Ascending aorta (tissue), 2 donors: ENCODE results near the gene WIPI1. TPM values are rescaled to one million over a fixed set of nuclear protein-coding genes. Genes with fewer than 3 reads are reported as not detected.

Source experiments
- DNase-seq, 2 donors: peaks; one replicate each; pipeline ENCODE4 v3.0.0-alpha.2; 2019; ENCODE audit warnings: low spot score in 2 of 2
- H3K27ac ChIP-seq, 2 donors: fragments of 200-600 bp; sonication (generic); one replicate each; pipeline ENCODE4 v1.5.1; 2016 to 2017; ENCODE audit warnings: mild to moderate bottlenecking in 1 of 2
- H3K27me3 ChIP-seq: fragments of 200-600 bp; sonication (generic); one replicate; pipeline ENCODE4 v1.5.1; 2017
- H3K36me3 ChIP-seq, 2 donors: fragments of 200-600 bp; sonication (generic); one replicate each; pipeline ENCODE4 v1.5.1; 2016
- H3K4me1 ChIP-seq, 2 donors: fragments of 200-600 bp; sonication (generic); one replicate each; pipeline ENCODE4 v1.5.1; 2016 to 2017; ENCODE audit warnings: mild to moderate bottlenecking in 1 of 2
- H3K4me3 ChIP-seq, 2 donors: fragments of 200-600 bp; sonication (generic); one replicate each; pipeline ENCODE4 v1.5.1; 2016 to 2017; ENCODE audit warnings: mild to moderate bottlenecking in 1 of 2
- H3K9me3 ChIP-seq, 2 donors: fragments of 200-600 bp; sonication (generic); one replicate each; pipeline ENCODE4 v1.5.1; 2016
- CTCF ChIP-seq, 3 experiments: fragments of 200-600 bp in 2 of 3; fragments of 450-650 bp in 1 of 3; sonication (generic) in 2 of 3; IDR thresholded peaks; one replicate each; pipeline ENCODE4 v1.5.1; 2016 to 2019; ENCODE audit warnings: antibody characterized with exemption in 3 of 3, mild to moderate bottlenecking in 1 of 3, moderate library complexity in 1 of 3
- intact Hi-C: fragments of 100-400 bp; cut with DNase I; formaldehyde crosslinking; loops from one replicate; pipeline ENCODE4 v1.15.1; 2023
- total RNA-seq: library from RNA; depleted of rRNA; stranded (reverse); fragments of >200 nt; gene quantifications from one replicate; pipeline ENCODE4 v1.1.0, GENCODE V29; 2016

The WIPI1 gene
- total RNA-seq, 1 donor from 2014 or later = 18.0 TPM

GRCh38 chr17:68460146-68460545, 2.9 kb upstream of the WIPI1 start:
- intact Hi-C loops = loop anchor here (10.0 kb wide), 1 partner anchor 495 kb away; no protein-coding TSS in a partner anchor

GRCh38 chr17:68459037-68459639, 1.8 kb upstream of the WIPI1 start:
- peaks cover 10 to 17% of the 10 kb centered on the region in 2 donors for H3K4me1 ChIP-seq

More at GRCh38 chr17:68460146-68460545, 2.9 kb upstream of the WIPI1 start:
- Histone ChIP-seq H3K9me3 (no peaks in the 10 kb centered on the region), H3K4me1 (peaks cover 10 to 12% of the 10 kb centered on the region in 2 donors), H3K27me3 (no peaks in the 10 kb centered on the region), H3K36me3 (no peaks in the 10 kb centered on the region), H3K4me3 (no peak overlapping the region), H3K27ac (no peak overlapping the region)
- TF ChIP-seq CTCF (IDR thresholded peaks at IDR 0.05) = no peak
- DNase-seq = no peak

GRCh38 chr17:68458260-68459036, 1.2 kb upstream of the WIPI1 start:
- H3K27ac ChIP-seq = peak overlapping the region; percentile 74 to 75
- peaks cover 10 to 17% of the 10 kb centered on the region in 2 donors for H3K4me1 ChIP-seq
- H3K27me3 ChIP-seq = no peaks in the 10 kb centered on the region
- intact Hi-C loops = loop anchor here (5.0 to 10.0 kb wide), 6 partner anchors 251 to 1081 kb away; partner anchors contain the start of genes KPNA2, NOL11 and PITPNC1
- peak overlapping the region; percentile 61 to 64 for H3K4me3 ChIP-seq
- TF ChIP-seq CTCF (IDR thresholded peaks at IDR 0.05) = no peak
- H3K9me3 ChIP-seq = no peaks in the 10 kb centered on the region
- no peak for DNase-seq
- H3K36me3 ChIP-seq = no peaks in the 10 kb centered on the region

More at GRCh38 chr17:68459037-68459639, 1.8 kb upstream of the WIPI1 start:
- no peak overlapping the region for H3K4me3 ChIP-seq
- no peaks in the 10 kb centered on the region for H3K9me3 ChIP-seq
- H3K27ac ChIP-seq = no peak overlapping the region
- H3K36me3 ChIP-seq = no peaks in the 10 kb centered on the region
- no peak for DNase-seq
- intact Hi-C loops = loop anchor here (5.0 to 10.0 kb wide), 6 partner anchors 252 to 1082 kb away; partner anchors contain the start of genes KPNA2, NOL11 and PITPNC1
- no peaks in the 10 kb centered on the region for H3K27me3 ChIP-seq
- no peak for TF ChIP-seq CTCF (IDR thresholded peaks at IDR 0.05)

GRCh38 chr17:68457539-68458259, 403 bp upstream of the WIPI1 start:
- Histone ChIP-seq H3K36me3 (no peaks in the 10 kb centered on the region), H3K27ac (peak overlapping the region; percentile 96 to 100), H3K4me3 (peak overlapping the region; percentile 64 to 100), H3K27me3 (no peaks in the 10 kb centered on the region), H3K9me3 (no peaks in the 10 kb centered on the region), H3K4me1 (peaks cover 10 to 17% of the 10 kb centered on the region in 2 donors)
- TF ChIP-seq CTCF (IDR thresholded peaks at IDR 0.05) = no peak
- intact Hi-C loops = loop anchor here (1.0 to 10.0 kb wide), 8 partner anchors 55 to 1080 kb away; partner anchors contain the start of genes AMZ2, KPNA2, NOL11 and PITPNC1
- peak; percentile 97 to 99 for DNase-seq
